AG04450 (cell line): ENCODE data around the gene IMMP2L. TPM values are rescaled to one million over a fixed set of nuclear protein-coding genes. Genes with fewer than 3 reads are reported as not detected.

ENCODE experiments used
- CTCF ChIA-PET: fragments of 300-600, 350-600 bp; formaldehyde crosslinking; extraction: SDS; loops from one replicate; lab custom pipeline; 2022; ENCODE audit warnings: antibody characterized with exemption, inconsistent platforms; lab: Charles Lee
- POLR2A ChIA-PET: fragments of 350-600 bp; formaldehyde crosslinking; extraction: SDS; loops from one replicate; lab custom pipeline; 2021; ENCODE audit warnings: antibody characterized with exemption, inconsistent platforms; lab: Yijun Ruan, JAX
- DNase-seq: peaks from one replicate; pipeline ENCODE4 v3.0.0-alpha.2; 2011; ENCODE audit warnings: low read depth, low spot score
- H3K27ac ChIP-seq: one replicate; pipeline ENCODE4 v1.5.1; 2012; ENCODE audit warnings: low read depth, low read length, control low read depth
- H3K27me3 ChIP-seq: one replicate; pipeline ENCODE4 v1.6.0; 2012; ENCODE audit warnings: low read length; ENCODE audit not compliant: control insufficient read depth, insufficient read depth
- H3K4me3 ChIP-seq: 2 replicates; pipeline ENCODE4 v1.5.1; 2011; ENCODE audit warnings: mild to moderate bottlenecking, low read depth, low read length, control low read depth
- H3K9me3 ChIP-seq: 2 replicates; pipeline ENCODE4 v1.5.1; 2012; ENCODE audit warnings: low read length; ENCODE audit not compliant: control insufficient read depth, insufficient read depth
- polyA plus RNA-seq: library from polyadenylated mRNA; depleted of rRNA; stranded (reverse); fragments of >200 nt; gene quantifications from 2 replicates; pipeline ENCODE4 v1.2.3, GENCODE V29; 2011
- small RNA-seq: library from RNA; depleted of rRNA; stranded (forward); fragments of <200 nt; gene quantifications from one replicate; pipeline ENCODE3, GENCODE V24; 2012; ENCODE audit warnings: low read depth; ENCODE audit not compliant: insufficient read length
- TF ChIP-seq, protein P1 (sequence below): IDR thresholded peaks from 2 replicates; pipeline ENCODE4 v1.5.1; 2011; ENCODE audit warnings: low read depth, low read length, control low read depth, inconsistent platforms

Gene IMMP2L
- polyA plus RNA-seq, 1 experiment, result 8.0 TPM

DNA sequence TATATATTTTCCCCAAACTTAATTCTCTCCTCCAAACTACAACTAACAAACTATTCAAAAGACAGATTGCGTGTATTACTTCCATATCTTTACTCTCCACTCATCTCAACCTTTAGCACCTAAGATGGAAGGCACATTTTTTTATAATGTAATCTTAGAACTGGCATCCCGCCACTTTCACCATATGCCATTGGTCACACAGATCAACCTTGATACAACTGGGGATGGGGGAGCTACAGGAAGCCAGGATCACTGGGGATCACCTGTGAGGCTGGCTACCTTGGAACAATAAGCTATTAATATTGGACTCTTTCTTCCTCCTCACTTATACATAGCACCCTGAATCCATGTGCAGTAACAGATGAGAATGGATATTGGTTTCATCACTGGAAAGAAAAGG lies 941.0 kb downstream of the IMMP2L start:
- H3K9me3 ChIP-seq, result no peaks in the 10 kb centered on the region
- POLR2A ChIA-PET, result no interaction called here
- no peak for DNase-seq
- H3K27ac ChIP-seq, result no peak overlapping the region
- CTCF ChIA-PET, result no interaction called here
- no peaks in the 10 kb centered on the region for H3K27me3 ChIP-seq
- TF ChIP-seq, protein P1, sequence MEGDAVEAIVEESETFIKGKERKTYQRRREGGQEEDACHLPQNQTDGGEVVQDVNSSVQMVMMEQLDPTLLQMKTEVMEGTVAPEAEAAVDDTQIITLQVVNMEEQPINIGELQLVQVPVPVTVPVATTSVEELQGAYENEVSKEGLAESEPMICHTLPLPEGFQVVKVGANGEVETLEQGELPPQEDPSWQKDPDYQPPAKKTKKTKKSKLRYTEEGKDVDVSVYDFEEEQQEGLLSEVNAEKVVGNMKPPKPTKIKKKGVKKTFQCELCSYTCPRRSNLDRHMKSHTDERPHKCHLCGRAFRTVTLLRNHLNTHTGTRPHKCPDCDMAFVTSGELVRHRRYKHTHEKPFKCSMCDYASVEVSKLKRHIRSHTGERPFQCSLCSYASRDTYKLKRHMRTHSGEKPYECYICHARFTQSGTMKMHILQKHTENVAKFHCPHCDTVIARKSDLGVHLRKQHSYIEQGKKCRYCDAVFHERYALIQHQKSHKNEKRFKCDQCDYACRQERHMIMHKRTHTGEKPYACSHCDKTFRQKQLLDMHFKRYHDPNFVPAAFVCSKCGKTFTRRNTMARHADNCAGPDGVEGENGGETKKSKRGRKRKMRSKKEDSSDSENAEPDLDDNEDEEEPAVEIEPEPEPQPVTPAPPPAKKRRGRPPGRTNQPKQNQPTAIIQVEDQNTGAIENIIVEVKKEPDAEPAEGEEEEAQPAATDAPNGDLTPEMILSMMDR, result no peak
- H3K4me3 ChIP-seq, result no peak overlapping the region

DNA sequence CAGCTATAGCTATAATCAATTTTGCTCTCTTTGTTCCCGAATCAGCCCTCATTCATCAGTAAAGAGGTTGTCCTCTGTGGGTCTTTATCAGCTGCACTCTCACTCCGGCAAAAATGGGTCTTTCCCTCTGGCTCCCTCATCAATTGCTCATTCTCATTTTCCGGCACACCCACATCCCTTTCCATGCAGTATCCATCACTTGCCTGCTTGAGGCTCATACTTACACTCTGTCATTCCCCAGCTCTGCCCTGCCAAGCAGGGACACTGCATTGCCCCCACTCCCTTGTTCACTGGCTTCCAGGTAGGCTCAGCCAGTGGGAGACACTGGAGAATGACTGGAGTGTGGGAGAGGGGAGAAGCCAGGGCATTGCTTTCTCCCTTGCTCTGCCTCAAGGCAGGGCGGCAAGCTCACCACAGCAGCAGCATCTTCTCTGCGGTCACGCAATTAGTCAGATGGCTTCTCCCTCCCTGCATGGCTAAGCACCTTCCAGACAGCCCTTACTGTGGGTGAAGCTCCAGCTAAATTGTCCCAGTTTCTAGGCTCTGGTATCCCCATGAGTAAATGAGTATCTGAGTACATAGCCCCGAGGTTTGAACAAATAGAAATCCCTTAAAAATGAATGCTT lies 942.1 kb downstream of the IMMP2L start:
- no peak overlapping the region for H3K27ac ChIP-seq
- ChIA-PET CTCF (no interaction called here), POLR2A (no interaction called here)

More for the DNA sequence above, 942.1 kb downstream of the IMMP2L start:
- no peak for DNase-seq
- H3K27me3 ChIP-seq, result no peaks in the 10 kb centered on the region
- no peaks in the 10 kb centered on the region for H3K9me3 ChIP-seq
- H3K4me3 ChIP-seq, result no peak overlapping the region
- TF ChIP-seq, protein P1, result no peak

Small RNA genes within 50 kb of the gene (small RNA-seq; reads per million reads assigned to genes)
- gene AC003989.2, result not detected
